PC-3 (cell line): Measurements from ENCODE around the gene TTC34. TPM values are rescaled to one million over a fixed set of nuclear protein-coding genes. Genes with fewer than 3 reads are reported as not detected.

ENCODE experiments used
- ATAC-seq: fragments of 200-7000 bp; cut with Tn5 transposase; 2 replicates; pipeline ENCODE4 v1.9.1; 2020; ENCODE audit warnings: mild to moderate bottlenecking, moderate library complexity
- BruUV-seq: library from RNA; stranded (reverse); fragments of 400-500 nt; replicated peaks from 2 replicates; lab custom pipeline; 2021; lab: Mats Ljungman, UMichigan
- CTCF ChIA-PET: fragments of 300-600 bp; sonication (Branson Sonifier 250); formaldehyde crosslinking; loops from one replicate; lab custom pipeline; 2022; ENCODE audit warnings: antibody characterized with exemption; lab: Charles Lee
- POLR2A ChIA-PET: fragments of 300-600 bp; sonication (Branson Sonifier 250); formaldehyde crosslinking; loops from one replicate; lab custom pipeline; 2022; ENCODE audit warnings: antibody characterized with exemption; ENCODE audit not compliant: unreplicated experiment; lab: Charles Lee
- DNase-seq: peaks from one replicate; pipeline ENCODE4 v3.0.0-alpha.2; 2015
- H2AFZ ChIP-seq: fragments of 300-600 bp; sonication (generic); 2 replicates; pipeline ENCODE4 v1.6.0; 2016; ENCODE audit warnings: antibody characterized with exemption, low read length
- H3F3A ChIP-seq: fragments of 300-600 bp; sonication (generic); one replicate; pipeline ENCODE4 v1.6.0; 2017; ENCODE audit warnings: antibody characterized with exemption, low read length, control low read depth, mild to moderate bottlenecking; ENCODE audit not compliant: unreplicated experiment
- H3K27ac ChIP-seq: fragments of 300-600 bp; sonication (generic); 2 replicates; pipeline ENCODE4 v1.5.1; 2016; ENCODE audit warnings: mild to moderate bottlenecking, low read length
- H3K27me3 ChIP-seq: fragments of 300-600 bp; sonication (generic); 2 replicates; pipeline ENCODE4 v1.6.1; 2016; ENCODE audit warnings: low read length, mixed read lengths
- H3K36me3 ChIP-seq: fragments of 300-600 bp; sonication (generic); 2 replicates; pipeline ENCODE4 v1.6.1; 2016; ENCODE audit warnings: low read depth, mixed run types, low read length, mixed read lengths
- H3K4me1 ChIP-seq: fragments of 300-600 bp; sonication (generic); 2 replicates; pipeline ENCODE4 v1.5.1; 2016; ENCODE audit warnings: low read length; ENCODE audit not compliant: insufficient read depth
- H3K4me2 ChIP-seq: fragments of 300-600 bp; sonication (generic); 2 replicates; pipeline ENCODE4 v1.6.0; 2016; ENCODE audit warnings: low read length
- H3K4me3 ChIP-seq: fragments of 300-600 bp; sonication (generic); 2 replicates; pipeline ENCODE4 v1.5.1; 2016; ENCODE audit warnings: mild to moderate bottlenecking, low read length, mixed read lengths
- H3K79me2 ChIP-seq: fragments of 300-600 bp; sonication (generic); 2 replicates; pipeline ENCODE4 v1.6.1; 2017; ENCODE audit warnings: low read length, mixed read lengths
- H3K9ac ChIP-seq: fragments of 300-600 bp; sonication (generic); 2 replicates; pipeline ENCODE4 v1.6.0; 2016; ENCODE audit warnings: mild to moderate bottlenecking, low read length
- H3K9me2 ChIP-seq: fragments of 300-600 bp; sonication (generic); replicated peaks from 2 replicates; pipeline ENCODE4 v1.6.1; 2016; ENCODE audit warnings: mixed run types, low read length, mixed read lengths
- H3K9me3 ChIP-seq: fragments of 300-600 bp; sonication (generic); 2 replicates; pipeline ENCODE4 v1.6.1; 2016; ENCODE audit warnings: low read length, mixed read lengths
- H4K20me1 ChIP-seq: fragments of 300-600 bp; sonication (generic); 2 replicates; pipeline ENCODE4 v1.6.1; 2016; ENCODE audit warnings: low read length, mixed read lengths
- CTCF ChIP-seq: fragments of 300-600 bp; sonication (generic); conservative IDR thresholded peaks from 2 replicates; pipeline ENCODE4 v1.5.1; 2017; ENCODE audit warnings: antibody characterized with exemption, low read depth, mild to moderate bottlenecking, low read length
- EZH2 ChIP-seq: fragments of 300-600 bp; sonication (generic); IDR thresholded peaks from one replicate; pipeline ENCODE4 v1.6.1; 2017; ENCODE audit warnings: antibody characterized with exemption, mild to moderate bottlenecking, low read length; ENCODE audit not compliant: unreplicated experiment
- EZH2phosphoT487 ChIP-seq: fragments of 300-600 bp; sonication (generic); IDR thresholded peaks from 2 replicates; pipeline ENCODE4 v1.6.1; 2018; ENCODE audit warnings: mild to moderate bottlenecking, antibody characterized with exemption, low read length, borderline replicate concordance
- intact Hi-C: fragments of 100-400 bp; cut with micrococcal nuclease; formaldehyde crosslinking; loops from 2 replicates; pipeline ENCODE4 v1.9.0; 2023
- total RNA-seq: library from RNA; depleted of rRNA; stranded (reverse); fragments of >200 nt; gene quantifications from 2 replicates; pipeline ENCODE4 v1.2.3, GENCODE V29; 2014

The TTC34 gene
- total RNA-seq, 1 experiment from 2014 or later = 0.11 TPM

DNA sequence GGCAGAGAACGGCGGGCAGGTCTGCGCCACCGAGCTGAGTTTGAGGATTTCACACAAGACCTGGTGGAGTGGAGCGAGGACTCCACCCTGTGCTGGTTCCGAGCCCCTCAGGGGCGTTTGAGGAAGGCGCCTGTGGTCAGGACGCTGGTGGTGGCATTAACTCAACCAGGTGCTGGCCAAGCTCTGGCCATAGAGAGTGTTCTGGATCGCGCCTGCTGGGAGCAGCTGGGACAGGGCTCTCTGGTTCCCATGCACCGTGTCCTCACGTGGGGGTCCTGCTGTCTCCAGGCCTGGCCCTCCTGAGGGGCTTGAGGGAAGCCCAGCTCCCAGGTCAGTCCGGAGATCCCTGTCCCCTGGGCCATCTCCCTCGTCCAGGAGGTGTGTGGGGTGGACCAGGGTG lies 24.8 kb upstream of the TTC34 start:
- Histone ChIP-seq H3K27me3 (peaks cover 61% of the 10 kb centered on the region), H4K20me1 (no peaks in the 10 kb centered on the region), H3K4me1 (no peaks in the 10 kb centered on the region), H3F3A (no peaks in the 10 kb centered on the region), H3K9me2 (no peaks in the 10 kb centered on the region), H3K9me3 (peaks cover 22% of the 10 kb centered on the region), H2AFZ (no peak overlapping the region), H3K79me2 (no peaks in the 10 kb centered on the region), H3K27ac (no peak overlapping the region), H3K36me3 (no peaks in the 10 kb centered on the region), H3K4me3 (no peak overlapping the region), H3K9ac (no peak overlapping the region), H3K4me2 (no peak overlapping the region)
- ChIA-PET POLR2A (no interaction called here), CTCF (no interaction called here)
- BruUV-seq = no TSS peak
- ATAC-seq = no peak
- intact Hi-C loops = no loop called here
- no peak for TF ChIP-seq CTCF
- no peak for TF ChIP-seq EZH2phosphoT487
- no peak for TF ChIP-seq EZH2
- no peak for DNase-seq

GRCh38 chr1:2825487-2826189 lies 24.1 kb upstream of the TTC34 start:
- no peak overlapping the region for H3K9ac ChIP-seq
- CTCF ChIA-PET = no interaction called here

More at GRCh38 chr1:2825487-2826189, 24.1 kb upstream of the TTC34 start:
- BruUV-seq = no TSS peak
- no peak for ATAC-seq
- peaks cover 22% of the 10 kb centered on the region for H3K9me3 ChIP-seq
- no peaks in the 10 kb centered on the region for H3K9me2 ChIP-seq
- no peaks in the 10 kb centered on the region for H3K36me3 ChIP-seq
- POLR2A ChIA-PET = no interaction called here
- peaks cover 62% of the 10 kb centered on the region for H3K27me3 ChIP-seq
- intact Hi-C loops = no loop called here
- no peaks in the 10 kb centered on the region for H3K4me1 ChIP-seq
- no peak for DNase-seq
- no peaks in the 10 kb centered on the region for H3K79me2 ChIP-seq
- H3K27ac ChIP-seq = no peak overlapping the region
- no peak overlapping the region for H2AFZ ChIP-seq
- H3K4me3 ChIP-seq = no peak overlapping the region
- no peaks in the 10 kb centered on the region for H4K20me1 ChIP-seq
- H3K4me2 ChIP-seq = no peak overlapping the region
- no peak for TF ChIP-seq CTCF
- TF ChIP-seq EZH2phosphoT487 = no peak
- TF ChIP-seq EZH2 = no peak
- no peaks in the 10 kb centered on the region for H3F3A ChIP-seq
